ENCODE measurements around the gene CD84. TPM values are rescaled to one million over a fixed set of nuclear protein-coding genes. Genes with fewer than 3 reads are reported as not detected.

Gene CD84
- total RNA-seq, 6 experiments from 2014 or later: 2.4 to 11.1 (median 3.4) TPM

DNA sequence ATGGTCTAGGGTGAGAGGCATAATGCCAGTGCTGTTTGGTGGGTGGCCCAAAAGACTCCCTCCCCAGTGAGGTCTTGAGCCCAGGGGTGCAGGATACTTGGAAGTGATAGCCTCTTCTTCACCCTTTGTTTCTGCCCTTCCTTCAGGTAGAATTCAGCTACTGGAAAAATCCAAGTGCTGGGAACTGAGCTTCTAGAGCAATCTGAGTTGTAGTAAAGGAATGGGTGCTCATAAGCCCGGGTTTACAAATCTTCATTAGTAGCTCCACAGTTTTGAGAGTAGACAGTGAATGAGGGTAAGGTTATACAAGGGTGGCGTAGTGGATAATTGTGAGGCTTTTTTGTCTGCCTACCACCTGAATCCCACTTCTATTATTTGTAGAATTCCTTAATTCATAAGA, 29.2 kb upstream of the CD84 start:
- H3K4me1 ChIP-seq: peaks cover 0 to 20% (median 0%) of the 10 kb centered on the region in 4 donors
- 50% methylated on average over 2 of the region's 2 CpGs for WGBS (ENCODE audit: insufficient coverage, low coverage, low lambda C conversion rate, missing lambda C conversion rate)
- H3K27me3 ChIP-seq: no peaks in the 10 kb centered on the region
- ATAC-seq (no peak), DNase-seq (no peak)
- no peak overlapping the region for H3K27ac ChIP-seq
- TF ChIP-seq POLR2A (IDR thresholded peaks at IDR 0.05) (no peak), CTCF (IDR thresholded peaks at IDR 0.05) (no peak)
- intact Hi-C loops (cut with DNase I): loop anchor here (5.0 kb wide), 1 partner anchor 181 kb away; no protein-coding TSS in a partner anchor
- no peaks in the 10 kb centered on the region for H3K36me3 ChIP-seq
- H3K4me3 ChIP-seq: no peak overlapping the region
- H3K9me3 ChIP-seq: no peaks in the 10 kb centered on the region

DNA sequence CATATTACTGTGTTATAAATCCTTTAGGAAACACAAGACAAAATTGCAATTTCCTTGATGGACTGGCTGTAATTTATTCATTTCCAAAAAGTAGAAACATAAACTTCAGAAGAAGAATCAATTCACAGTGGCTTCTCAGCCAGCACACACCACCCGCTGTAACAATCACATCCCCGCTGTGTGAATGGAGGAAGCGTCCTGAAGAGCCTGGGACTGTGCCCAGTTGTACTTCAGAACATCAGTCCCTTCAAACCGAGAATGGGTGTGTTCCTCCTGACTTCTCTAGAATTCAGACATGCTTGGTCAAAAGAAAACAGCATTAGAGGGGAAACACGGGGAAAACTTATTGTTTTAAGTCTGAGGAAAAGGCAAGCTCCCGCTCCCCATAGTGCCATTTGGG, 28.8 kb upstream of the CD84 start:
- Histone ChIP-seq H3K4me3 (no peak overlapping the region), H3K36me3 (no peaks in the 10 kb centered on the region), H3K27ac (peak overlapping the region in 1 of 3 donors; percentile 26), H3K4me1 (peaks cover 0 to 20% (median 0%) of the 10 kb centered on the region in 4 donors), H3K27me3 (no peaks in the 10 kb centered on the region), H3K9me3 (no peaks in the 10 kb centered on the region)
- TF ChIP-seq POLR2A (IDR thresholded peaks at IDR 0.05): no peak
- no peak for TF ChIP-seq CTCF (IDR thresholded peaks at IDR 0.05)
- intact Hi-C loops (cut with DNase I): loop anchor here (5.0 kb wide), 1 partner anchor 181 kb away; no protein-coding TSS in a partner anchor
- 56% methylated on average over 6 of the region's 6 CpGs for WGBS (ENCODE audit: insufficient coverage, low coverage, low lambda C conversion rate, missing lambda C conversion rate)
- DNase-seq (no peak), ATAC-seq (peak in 1 of 4 donors; percentile 23)

GRCh38 chr1:160607672-160608032, 28.4 kb upstream of the CD84 start:
- ATAC-seq (peak; percentile 69 to 82 (median 74)), DNase-seq (peak in 2 of 3 donors; percentile 31 to 62)
- no peaks in the 10 kb centered on the region for H3K27me3 ChIP-seq
- H3K9me3 ChIP-seq: no peaks in the 10 kb centered on the region
- intact Hi-C loops (cut with DNase I): loop anchor here (5.0 kb wide), 1 partner anchor 180 kb away; no protein-coding TSS in a partner anchor
- no peak overlapping the region for H3K4me3 ChIP-seq
- WGBS (ENCODE audit: insufficient coverage, low coverage, low lambda C conversion rate, missing lambda C conversion rate): 57% methylated on average over 1 of the region's 1 CpG
- no peaks in the 10 kb centered on the region for H3K36me3 ChIP-seq
- TF ChIP-seq CTCF (IDR thresholded peaks at IDR 0.05): no peak
- TF ChIP-seq POLR2A (IDR thresholded peaks at IDR 0.05): no peak
- H3K27ac ChIP-seq: peak overlapping the region in 1 of 3 donors; percentile 26
- H3K4me1 ChIP-seq: peaks cover 0 to 20% (median 0%) of the 10 kb centered on the region in 4 donors

GRCh38 chr1:160607011-160607671, 27.8 kb upstream of the CD84 start:
- H3K27ac ChIP-seq: peak overlapping the region in 1 of 3 donors; percentile 26
- DNase-seq (no peak), ATAC-seq (peak; percentile 93 to 97 (median 95))
- no peaks in the 10 kb centered on the region for H3K9me3 ChIP-seq
- peaks cover 0 to 20% (median 0%) of the 10 kb centered on the region in 4 donors for H3K4me1 ChIP-seq
- H3K4me3 ChIP-seq: no peak overlapping the region
- 13% methylated on average over 3 of the region's 3 CpGs for WGBS (ENCODE audit: insufficient coverage, low coverage, low lambda C conversion rate, missing lambda C conversion rate)
- H3K27me3 ChIP-seq: no peaks in the 10 kb centered on the region
- no peaks in the 10 kb centered on the region for H3K36me3 ChIP-seq
- intact Hi-C loops (cut with DNase I): loop anchor here (5.0 kb wide), 1 partner anchor 180 kb away; no protein-coding TSS in a partner anchor
- TF ChIP-seq CTCF (IDR thresholded peaks at IDR 0.05): peak; percentile 72 to 90 (median 76)
- TF ChIP-seq POLR2A (IDR thresholded peaks at IDR 0.05): no peak

All from right lobe of liver (tissue), 6 donors.